ES-I3 (cell line): ENCODE measurements around the gene IBA57.
"Not testable (repeated sequence)": the region's sequence is repeated elsewhere in the genome, so short reads cannot be mapped to it uniquely, and the experiment has no call there.

ENCODE experiments used
- H3K36me3 ChIP-seq: 2 replicates; pipeline ENCODE4 v1.6.1; 2013; ENCODE audit warnings: mild to moderate bottlenecking, low read length, control low read depth, moderate library complexity; ENCODE audit not compliant: insufficient read depth
- H3K4me1 ChIP-seq: 2 replicates; pipeline ENCODE4 v1.6.1; 2013; ENCODE audit warnings: mild to moderate bottlenecking, control low read depth, low read length; ENCODE audit not compliant: insufficient read depth
- H3K9ac ChIP-seq: 2 replicates; pipeline ENCODE4 v1.6.1; 2013; ENCODE audit warnings: low read depth, mild to moderate bottlenecking, low read length, moderate library complexity
- H3K9me3 ChIP-seq: 2 replicates; pipeline ENCODE4 v1.6.1; 2013; ENCODE audit warnings: mild to moderate bottlenecking, low read length, moderate library complexity; ENCODE audit not compliant: control insufficient read depth, insufficient read depth

Gene IBA57

DNA sequence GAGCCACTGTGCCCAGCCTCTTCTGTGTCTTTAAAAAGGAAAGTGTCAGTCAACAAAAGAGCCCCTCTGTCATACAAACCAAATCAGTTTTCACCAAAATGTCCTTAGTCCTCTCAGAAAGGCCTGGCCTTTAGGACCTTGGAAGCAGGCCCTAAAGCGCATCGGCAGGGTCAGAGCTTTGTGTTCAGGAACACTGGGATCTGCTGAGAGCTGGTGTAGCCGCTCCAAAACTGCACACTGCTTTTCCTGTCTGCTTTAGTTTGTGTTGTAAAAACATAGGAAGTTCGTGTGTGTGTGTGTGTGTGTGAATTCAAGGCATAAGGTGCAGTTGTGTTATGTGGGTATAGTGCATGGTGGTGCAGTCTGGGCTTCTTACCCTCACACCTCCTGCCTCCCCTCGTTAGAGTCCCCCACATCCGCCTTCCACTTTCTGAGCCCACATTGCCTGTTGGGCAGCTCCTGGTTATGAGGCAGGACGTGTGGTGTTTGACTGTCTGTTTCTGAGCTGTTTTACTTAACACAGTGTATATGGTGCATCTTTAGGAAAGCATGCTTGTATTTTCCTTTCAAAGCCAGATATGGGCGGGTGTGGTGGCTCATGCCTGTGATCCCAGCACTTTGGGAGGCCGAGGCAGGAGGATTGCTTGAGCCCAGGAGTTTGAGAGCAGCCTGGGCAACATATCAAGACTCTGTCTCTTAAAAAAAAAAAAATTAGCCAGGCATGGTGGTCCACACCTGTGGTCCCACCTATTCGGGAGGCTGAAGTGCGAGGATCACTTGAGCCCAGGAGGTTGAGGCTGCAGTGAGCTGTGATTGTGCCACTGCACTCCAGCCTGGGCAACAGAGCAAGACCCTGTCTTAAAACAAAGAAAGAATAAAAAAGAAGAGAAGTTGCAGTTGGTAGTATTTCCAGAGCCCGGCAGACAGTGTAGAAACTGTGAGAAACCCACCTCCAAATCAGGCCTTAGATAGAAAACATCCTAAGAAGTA is 12.4 kb downstream of the IBA57 start:
- no peaks in the 10 kb centered on the region for H3K9me3 ChIP-seq
- no peak overlapping the region for H3K9ac ChIP-seq
- H3K36me3 ChIP-seq: no peaks in the 10 kb centered on the region
- H3K4me1 ChIP-seq: no peaks in the 10 kb centered on the region

GRCh38 chr1:228178737-228179684 is 13.4 kb downstream of the IBA57 start:
- Histone ChIP-seq H3K36me3 (no peaks in the 10 kb centered on the region), H3K9ac (no peak overlapping the region), H3K9me3 (no peaks in the 10 kb centered on the region), H3K4me1 (no peaks in the 10 kb centered on the region)

DNA sequence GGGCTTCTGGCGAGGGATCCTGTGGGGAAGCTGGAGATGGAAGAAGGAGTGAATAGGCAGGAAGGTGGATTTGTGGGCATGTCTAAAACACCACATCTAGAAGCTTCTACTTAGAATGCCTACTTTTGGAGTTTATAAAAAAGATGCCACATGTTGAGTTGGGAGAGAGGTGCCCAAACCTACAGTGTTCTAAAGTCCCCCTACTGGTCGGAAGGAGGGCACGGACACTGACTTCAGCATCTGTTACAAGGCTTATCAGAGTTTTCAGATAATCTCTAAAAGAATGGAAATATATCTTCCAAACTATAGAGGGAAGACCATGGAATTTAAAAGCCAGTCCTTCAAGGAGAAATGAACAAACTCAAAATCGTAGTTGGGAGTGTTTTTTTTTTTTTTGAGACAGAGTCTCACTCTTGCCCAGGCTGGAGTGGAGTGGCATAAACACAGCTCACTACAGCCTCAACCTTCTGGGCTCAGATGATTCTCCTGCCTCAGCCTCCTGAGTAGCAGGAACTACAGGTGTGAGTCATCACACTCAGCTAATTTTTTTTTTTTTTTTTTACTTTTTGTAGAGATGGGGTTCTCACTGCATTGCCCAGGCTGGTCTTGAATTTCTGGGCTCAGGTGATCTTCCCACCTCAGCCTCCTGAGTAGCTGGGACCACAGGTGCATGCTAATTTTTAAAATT is 14.8 kb downstream of the IBA57 start:
- H3K36me3 ChIP-seq: no peaks in the 10 kb centered on the region
- no peaks in the 10 kb centered on the region for H3K9me3 ChIP-seq
- H3K4me1 ChIP-seq: no peaks in the 10 kb centered on the region
- H3K9ac ChIP-seq: no peak overlapping the region

- no peaks in the 10 kb centered on the region for H3K9me3 ChIP-seq
- no peak overlapping the region for H3K9ac ChIP-seq
- no peaks in the 10 kb centered on the region for H3K36me3 ChIP-seq
- H3K4me1 ChIP-seq: no peaks in the 10 kb centered on the region
Measured at GRCh38 chr1:228180959-228181644, 15.5 kb downstream of the IBA57 start.

DNA sequence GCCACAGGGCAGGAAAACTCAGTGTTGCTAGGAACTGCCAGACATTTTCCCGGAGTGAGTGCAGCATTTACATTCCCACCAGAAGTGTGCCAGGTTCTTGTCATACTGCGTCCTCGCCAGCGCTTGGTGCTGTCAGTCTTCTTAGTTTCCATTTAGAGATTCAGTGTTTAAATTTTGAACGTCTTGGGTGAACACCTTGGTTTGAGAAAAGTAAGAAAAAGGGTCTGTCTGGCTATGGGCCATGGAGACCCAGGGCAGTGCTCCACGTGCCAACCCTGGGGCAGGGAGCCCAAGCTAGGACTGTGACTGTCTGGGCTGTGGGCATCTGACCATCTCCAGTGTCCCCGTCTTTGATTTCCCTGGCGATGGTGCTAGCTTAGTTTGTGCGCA is 16.0 kb downstream of the IBA57 start:
- Histone ChIP-seq H3K9ac (no peak overlapping the region), H3K36me3 (no peaks in the 10 kb centered on the region), H3K9me3 (no peaks in the 10 kb centered on the region), H3K4me1 (no peaks in the 10 kb centered on the region)

- H3K9me3 ChIP-seq: no peaks in the 10 kb centered on the region
- H3K36me3 ChIP-seq: no peaks in the 10 kb centered on the region
- H3K9ac ChIP-seq: no peak overlapping the region
- H3K4me1 ChIP-seq: no peaks in the 10 kb centered on the region
Measured at GRCh38 chr1:228182296-228183030, 16.9 kb downstream of the IBA57 start.

GRCh38 chr1:228184152-228184551 is 18.5 kb downstream of the IBA57 start:
- H3K4me1 ChIP-seq: no peaks in the 10 kb centered on the region
- H3K9ac ChIP-seq: no peak overlapping the region

GRCh38 chr1:228185641-228185965 is 20.0 kb downstream of the IBA57 start:
- Histone ChIP-seq H3K9ac (no peak overlapping the region), H3K36me3 (no peaks in the 10 kb centered on the region), H3K4me1 (no peaks in the 10 kb centered on the region), H3K9me3 (no peaks in the 10 kb centered on the region)

More at GRCh38 chr1:228184152-228184551, 18.5 kb downstream of the IBA57 start:
- no peaks in the 10 kb centered on the region for H3K36me3 ChIP-seq
- H3K9me3 ChIP-seq: no peaks in the 10 kb centered on the region

GRCh38 chr1:228188249-228188648 is 22.6 kb downstream of the IBA57 start:
- H3K36me3 ChIP-seq, H3K9ac ChIP-seq, H3K9me3 ChIP-seq, H3K4me1 ChIP-seq: not testable (repeated sequence)

- Histone ChIP-seq H3K9me3 (no peaks in the 10 kb centered on the region), H3K4me1 (no peaks in the 10 kb centered on the region), H3K36me3 (no peaks in the 10 kb centered on the region), H3K9ac (no peak overlapping the region)
Measured at GRCh38 chr1:228190182-228190581, 24.6 kb downstream of the IBA57 start.

DNA sequence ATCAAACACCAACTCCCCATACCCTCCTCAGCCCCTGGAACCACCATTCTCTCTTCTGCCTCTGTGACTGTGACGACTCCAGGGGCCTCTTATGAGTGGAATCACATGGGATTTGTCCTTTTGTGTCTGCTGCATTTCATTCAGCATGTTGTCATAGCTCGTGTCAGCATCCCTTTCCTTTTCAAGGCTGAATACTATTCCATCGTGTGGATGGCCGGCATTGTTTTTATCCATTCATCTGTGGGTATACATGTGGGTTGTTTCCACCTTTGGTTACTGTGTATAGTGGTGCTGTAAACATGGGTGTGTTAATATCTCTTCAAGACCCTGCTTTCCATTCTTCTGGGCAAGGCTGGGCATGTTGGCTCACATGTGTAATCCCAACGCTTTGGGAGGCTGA is 25.2 kb downstream of the IBA57 start:
- no peak overlapping the region for H3K9ac ChIP-seq
- H3K36me3 ChIP-seq: no peaks in the 10 kb centered on the region
- H3K4me1 ChIP-seq: no peaks in the 10 kb centered on the region

GRCh38 chr1:228194436-228194835 is 28.8 kb downstream of the IBA57 start:
- 0 out of 2 replicates have a peak, but pooled peaks cover 4% of the 10 kb centered on the region for H3K9me3 ChIP-seq
- H3K4me1 ChIP-seq: no peaks in the 10 kb centered on the region
- H3K9ac ChIP-seq: no peak overlapping the region
- no peaks in the 10 kb centered on the region for H3K36me3 ChIP-seq

More for the DNA sequence above, 25.2 kb downstream of the IBA57 start:
- no peaks in the 10 kb centered on the region for H3K9me3 ChIP-seq
